T follicular helper cell (primary cell): ENCODE measurements around the gene STYXL1.
"Not testable (repeated sequence)": the region's sequence is repeated elsewhere in the genome, so short reads cannot be mapped to it uniquely, and the experiment has no call there.

Experiments used
- DNase-seq: peaks from one replicate; pipeline ENCODE4 v3.0.0-alpha.2; 2020; ENCODE audit warnings: low read depth

The STYXL1 gene

GRCh38 chr7:76029682-76030081 lies 18.1 kb downstream of the STYXL1 start:
- DNase-seq = not testable (repeated sequence)

GRCh38 chr7:76023002-76023401 lies 24.8 kb downstream of the STYXL1 start:
- DNase-seq = no peak

- DNase-seq = no peak
Measured at GRCh38 chr7:76022026-76022780, 25.6 kb downstream of the STYXL1 start.

- DNase-seq = peak; percentile 47
Measured at GRCh38 chr7:76020031-76020714, 27.6 kb downstream of the STYXL1 start.

GRCh38 chr7:76018520-76018919 lies 29.3 kb downstream of the STYXL1 start:
- not testable (repeated sequence) for DNase-seq

GRCh38 chr7:76016191-76016947 lies 31.4 kb downstream of the STYXL1 start:
- DNase-seq = no peak

- DNase-seq = no peak
Measured at GRCh38 chr7:76011442-76011861, 36.3 kb downstream of the STYXL1 start.

GRCh38 chr7:76009672-76010600 lies 37.9 kb downstream of the STYXL1 start:
- no peak for DNase-seq

- no peak for DNase-seq
Measured at GRCh38 chr7:76008156-76008687, 39.6 kb downstream of the STYXL1 start.

GRCh38 chr7:76005004-76005403 lies 42.8 kb downstream of the STYXL1 start:
- not testable (repeated sequence) for DNase-seq

- DNase-seq = no peak
Measured at GRCh38 chr7:76003351-76003750, 44.4 kb downstream of the STYXL1 start.

GRCh38 chr7:76002822-76003221 lies 45.0 kb downstream of the STYXL1 start:
- DNase-seq = no peak

- DNase-seq = no peak
Measured at GRCh38 chr7:76002139-76002538, 45.7 kb downstream of the STYXL1 start.

GRCh38 chr7:76000566-76000965 lies 47.2 kb downstream of the STYXL1 start:
- DNase-seq = no peak

- no peak for DNase-seq
Measured at GRCh38 chr7:75998038-75998437, 49.8 kb downstream of the STYXL1 start.

- no peak for DNase-seq
Measured at GRCh38 chr7:75996476-75996875, 51.3 kb downstream of the STYXL1 start.

- no peak for DNase-seq
Measured at GRCh38 chr7:75995996-75996395, 51.8 kb downstream of the STYXL1 start.

GRCh38 chr7:75995052-75995471 lies 52.7 kb downstream of the STYXL1 start:
- DNase-seq = no peak

GRCh38 chr7:75994388-75995051 lies 53.3 kb downstream of the STYXL1 start, which contains the start of gene TMEM120A:
TMEM120A (minus strand) TSS chr7:75994595; CDS start chr7:75994570, 25 bp downstream.
- peak; percentile 91 for DNase-seq

- DNase-seq = no peak
Measured at GRCh38 chr7:75993689-75994387, 54.0 kb downstream of the STYXL1 start.
